GM11168 (cell line): ENCODE measurements around the gene NECAB3.
"Not testable (repeated sequence)": the region's sequence is repeated elsewhere in the genome, so short reads cannot be mapped to it uniquely, and the experiment has no call there.

Experiments
- in situ Hi-C: fragments of 300-500 bp; cut with MboI; formaldehyde crosslinking; loops from one replicate; pipeline ENCODE4 v1.12.0; 2022; ENCODE audit warnings: low sequenced_read_pairs; ENCODE audit not compliant: unreplicated experiment

The NECAB3 gene

GRCh38 chr20:33654680-33655161 is 19.5 kb downstream of the NECAB3 start:
- in situ Hi-C loops: loop anchor here (5.0 kb wide), 1 partner anchor 187 kb away; no protein-coding TSS in a partner anchor

GRCh38 chr20:33653900-33654596 is 20.2 kb downstream of the NECAB3 start:
- in situ Hi-C loops: loop anchor here (5.0 kb wide), 1 partner anchor 187 kb away; no protein-coding TSS in a partner anchor

GRCh38 chr20:33653218-33653899 is 20.9 kb downstream of the NECAB3 start:
- in situ Hi-C loops: loop anchor here (5.0 kb wide), 1 partner anchor 186 kb away; no protein-coding TSS in a partner anchor

GRCh38 chr20:33651562-33652048 is 22.6 kb downstream of the NECAB3 start:
- in situ Hi-C loops: loop anchor here (5.0 kb wide), 1 partner anchor 184 kb away; no protein-coding TSS in a partner anchor

GRCh38 chr20:33650753-33651561 is 23.3 kb downstream of the NECAB3 start:
- in situ Hi-C loops: loop anchor here (5.0 kb wide), 1 partner anchor 184 kb away; no protein-coding TSS in a partner anchor

GRCh38 chr20:33650111-33650752 is 24.0 kb downstream of the NECAB3 start:
- in situ Hi-C loops: loop anchor here (5.0 kb wide), 1 partner anchor 183 kb away; no protein-coding TSS in a partner anchor

GRCh38 chr20:33649201-33649681 is 25.0 kb downstream of the NECAB3 start:
- in situ Hi-C loops: no loop called here

GRCh38 chr20:33648396-33649004 is 25.7 kb downstream of the NECAB3 start:
- in situ Hi-C loops: no loop called here

GRCh38 chr20:33647603-33648395 is 26.4 kb downstream of the NECAB3 start:
- in situ Hi-C loops: no loop called here

- in situ Hi-C loops: not testable (repeated sequence)
Observed at GRCh38 chr20:33646959-33647602, 27.1 kb downstream of the NECAB3 start.

- in situ Hi-C loops: no loop called here
Observed at GRCh38 chr20:33646191-33646590, 28.0 kb downstream of the NECAB3 start.

- in situ Hi-C loops: no loop called here
Observed at GRCh38 chr20:33645396-33645795, 28.8 kb downstream of the NECAB3 start.

- in situ Hi-C loops: no loop called here
Observed at GRCh38 chr20:33645072-33645358, 29.2 kb downstream of the NECAB3 start.

GRCh38 chr20:33644313-33645071 is 29.7 kb downstream of the NECAB3 start:
- in situ Hi-C loops: no loop called here

GRCh38 chr20:33640287-33640686 is 33.9 kb downstream of the NECAB3 start:
- in situ Hi-C loops: no loop called here

GRCh38 chr20:33636776-33637175 is 37.5 kb downstream of the NECAB3 start:
- in situ Hi-C loops: no loop called here

- in situ Hi-C loops: no loop called here
Observed at GRCh38 chr20:33635341-33635740, 38.9 kb downstream of the NECAB3 start.
